GM18868 (cell line): ENCODE measurements around the gene UXS1.

ENCODE experiments used
- ATAC-seq: cut with Tn5 transposase; IDR thresholded peaks from one replicate; pipeline ENCODE4 v1.9.1; 2021; ENCODE audit warnings: mild to moderate bottlenecking, moderate library complexity; ENCODE audit not compliant: unreplicated experiment

Gene UXS1

DNA sequence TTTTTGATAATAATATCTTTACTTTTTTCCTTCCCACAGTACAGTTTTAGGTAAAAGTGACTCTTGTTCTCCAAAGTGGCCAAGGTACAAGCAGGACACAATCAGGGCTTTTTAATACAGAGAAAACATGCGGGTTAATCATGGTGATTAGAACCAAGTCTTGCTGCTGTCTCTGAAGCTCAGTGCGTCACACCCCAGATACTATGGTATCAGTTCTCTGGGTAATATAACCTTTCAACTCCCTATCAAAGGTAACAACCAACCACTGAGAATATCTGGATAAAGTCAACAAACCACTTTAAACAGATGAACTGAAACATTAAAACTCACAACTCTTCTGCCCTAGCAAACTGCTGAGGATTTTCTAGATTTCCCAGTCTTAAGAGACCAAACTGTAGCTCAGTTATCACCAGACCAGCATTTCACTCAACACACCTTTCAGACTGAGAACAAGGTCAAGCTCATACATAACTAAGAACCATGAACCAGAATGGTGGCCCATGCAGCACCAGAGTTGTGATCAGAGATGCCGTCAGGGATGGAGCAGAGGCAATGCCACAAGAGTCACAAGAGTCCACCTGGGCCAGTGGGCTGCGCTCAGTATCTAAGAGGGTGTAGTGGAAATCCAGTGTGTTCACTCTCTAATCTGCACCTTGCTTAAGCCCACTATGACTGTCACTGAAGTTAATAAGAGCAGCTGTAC lies 103.0 kb downstream of the UXS1 start:
- no peak for ATAC-seq

DNA sequence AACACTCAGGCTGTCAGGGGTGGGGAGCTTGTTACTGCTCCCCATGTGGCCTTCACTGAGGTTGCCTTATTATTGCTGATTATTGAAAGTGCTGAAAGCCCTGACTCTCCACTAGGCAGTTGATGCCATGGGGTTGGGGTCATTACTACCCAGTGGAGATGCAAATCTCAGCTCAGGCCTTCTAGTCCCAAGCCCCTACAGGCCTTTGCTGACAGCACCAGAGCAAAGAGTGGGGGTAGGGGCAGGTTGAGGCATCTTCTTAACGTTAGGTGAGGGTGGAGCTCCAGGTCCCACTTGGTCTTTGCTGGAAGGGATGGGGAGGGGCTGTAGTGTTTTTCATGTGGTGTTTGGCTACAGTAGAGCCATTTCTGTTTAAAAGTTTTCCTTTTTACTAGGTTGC lies 104.5 kb downstream of the UXS1 start:
- ATAC-seq, result no peak

DNA sequence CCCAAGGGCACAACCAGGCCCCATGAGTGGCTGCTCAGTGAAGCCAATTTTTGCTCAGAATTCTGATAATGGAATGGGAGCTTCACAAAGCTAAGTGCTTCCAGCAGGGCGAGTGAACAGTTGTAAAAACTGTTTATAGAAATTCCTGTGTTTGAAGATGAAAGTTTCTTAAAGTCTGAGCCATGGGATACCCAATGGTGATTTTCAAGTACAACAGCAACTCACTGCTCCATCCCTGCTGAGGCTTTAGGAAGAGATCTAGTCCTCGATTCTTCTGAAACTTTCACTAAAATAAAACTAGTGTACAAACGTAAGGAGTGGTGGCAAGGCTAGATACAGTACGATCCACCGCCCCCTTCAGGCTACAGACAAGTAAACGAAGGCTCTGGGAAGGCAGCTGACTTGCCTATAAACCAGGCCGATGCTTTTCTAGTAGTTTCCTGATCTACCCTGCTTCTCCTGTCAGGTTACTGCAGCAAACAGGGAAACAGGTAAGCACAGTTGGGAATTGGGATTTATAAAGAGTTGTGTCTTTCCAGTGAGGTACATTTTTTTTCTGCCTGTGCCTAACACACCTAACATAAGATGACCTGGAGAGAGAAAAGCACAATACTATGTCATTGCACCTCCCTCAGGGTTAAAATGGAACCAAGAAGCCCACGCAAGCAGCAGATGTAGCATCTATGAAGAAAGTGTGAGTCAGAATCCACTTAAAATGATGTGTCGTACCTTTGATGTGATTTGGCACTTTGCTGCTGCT lies 108.7 kb downstream of the UXS1 start:
- ATAC-seq, result no peak

DNA sequence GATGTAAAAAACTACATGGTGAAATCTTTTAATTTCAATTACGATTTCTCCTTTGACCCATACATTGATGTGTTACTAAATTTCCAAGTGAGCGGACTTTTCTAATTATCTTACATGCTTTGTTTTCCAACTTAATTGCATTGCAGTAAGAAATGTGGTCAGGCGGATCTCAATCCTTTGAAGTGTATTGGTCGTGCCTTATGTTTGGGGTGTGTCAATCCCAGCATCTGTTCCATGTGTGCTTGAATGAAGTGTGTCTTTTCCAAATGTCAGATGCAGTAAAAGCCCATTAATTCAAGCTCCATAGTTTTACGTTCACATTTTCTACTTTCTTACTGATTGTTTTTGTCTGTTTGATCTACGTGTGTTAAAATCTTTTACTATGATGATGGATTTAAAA lies 113.1 kb downstream of the UXS1 start:
- no peak for ATAC-seq

DNA sequence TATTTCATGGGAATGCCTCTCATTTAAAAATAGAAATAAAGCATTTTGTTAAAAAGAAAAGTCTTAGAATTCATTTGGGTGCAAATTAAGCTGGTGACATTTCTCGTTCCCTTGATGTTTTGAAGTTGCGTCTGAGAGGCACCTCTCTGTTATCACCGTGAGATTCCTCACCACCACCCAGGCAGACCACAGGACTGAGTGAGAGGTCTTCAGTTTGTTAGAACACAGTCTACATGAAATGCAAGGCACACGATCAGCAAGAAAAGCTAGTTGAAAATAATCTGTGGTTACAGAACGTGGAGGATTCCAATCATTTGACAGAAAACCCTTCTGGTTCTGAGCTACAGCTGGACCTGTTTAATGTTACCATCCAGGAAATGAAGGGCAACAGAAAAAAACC lies 116.0 kb downstream of the UXS1 start:
- ATAC-seq, result no peak

DNA sequence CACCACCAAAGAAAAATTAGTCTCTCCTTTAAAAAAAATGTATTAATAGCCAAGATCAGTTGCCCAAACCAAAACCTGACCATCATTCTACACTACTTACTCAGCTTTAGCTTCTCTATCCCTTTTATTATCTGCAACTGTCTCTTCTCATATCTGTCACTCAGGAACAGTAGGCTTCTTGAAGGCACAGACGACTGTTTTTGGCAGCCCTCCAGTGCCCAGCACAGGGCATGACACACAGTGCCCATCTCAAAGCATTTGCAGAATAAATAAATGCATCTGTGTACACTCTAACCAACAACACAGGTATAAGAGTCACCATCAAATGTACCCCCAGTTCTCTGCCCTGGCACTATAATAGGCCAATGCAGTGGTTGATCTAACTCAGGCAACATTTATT lies 117.2 kb downstream of the UXS1 start:
- no peak for ATAC-seq

DNA sequence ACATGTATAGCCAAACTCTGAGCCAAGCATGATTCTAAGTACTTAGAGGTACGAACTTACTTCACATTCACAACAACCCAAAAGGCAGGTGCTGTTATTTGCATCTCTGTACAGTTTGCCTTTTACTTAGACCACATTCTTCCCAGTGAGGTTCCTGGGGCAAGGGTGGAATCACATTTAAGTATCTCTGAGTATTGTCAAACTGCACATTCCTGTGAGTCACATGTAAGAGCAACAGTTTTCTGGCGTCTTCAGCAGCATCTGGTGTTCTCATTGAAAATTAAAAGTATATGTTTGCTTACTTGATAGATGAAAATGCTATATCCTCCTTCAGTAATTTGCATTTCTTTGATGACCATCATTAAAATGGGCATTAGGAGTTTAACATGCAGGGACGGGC lies 119.1 kb downstream of the UXS1 start:
- no peak for ATAC-seq

DNA sequence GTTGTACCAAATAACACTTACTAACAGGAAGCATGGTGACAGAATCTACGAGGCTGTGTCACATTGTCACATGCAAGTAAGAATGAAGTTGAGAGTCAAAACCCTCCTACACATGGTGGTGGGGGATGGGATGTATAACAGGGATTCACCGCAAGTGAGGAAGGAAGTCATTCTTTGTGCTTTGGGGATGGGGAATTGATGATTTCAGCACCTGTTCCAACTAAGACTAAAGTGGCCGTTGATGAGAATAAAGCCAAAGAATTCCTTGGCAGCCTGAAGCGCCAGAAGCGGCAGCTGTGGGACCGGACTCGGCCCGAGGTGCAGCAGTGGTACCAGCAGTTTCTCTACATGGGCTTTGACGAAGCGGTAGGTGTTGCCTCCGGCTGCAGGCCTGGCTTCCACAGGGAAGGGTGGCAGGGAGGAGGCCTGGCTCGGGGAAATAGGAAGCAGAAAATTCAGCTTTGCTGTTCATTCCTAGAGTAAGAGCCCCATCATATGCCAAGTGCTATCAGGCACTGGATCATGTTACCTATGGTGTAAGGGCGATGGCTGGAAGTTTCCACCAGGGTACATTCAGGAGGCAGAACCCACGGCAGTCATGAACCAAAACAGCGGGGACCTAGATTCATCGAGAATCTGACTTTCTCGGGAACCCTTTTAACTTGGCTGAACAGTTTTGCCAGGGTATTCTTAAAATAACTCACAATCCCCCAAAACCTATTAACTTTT lies 120.3 kb downstream of the UXS1 start:
- no peak for ATAC-seq

DNA sequence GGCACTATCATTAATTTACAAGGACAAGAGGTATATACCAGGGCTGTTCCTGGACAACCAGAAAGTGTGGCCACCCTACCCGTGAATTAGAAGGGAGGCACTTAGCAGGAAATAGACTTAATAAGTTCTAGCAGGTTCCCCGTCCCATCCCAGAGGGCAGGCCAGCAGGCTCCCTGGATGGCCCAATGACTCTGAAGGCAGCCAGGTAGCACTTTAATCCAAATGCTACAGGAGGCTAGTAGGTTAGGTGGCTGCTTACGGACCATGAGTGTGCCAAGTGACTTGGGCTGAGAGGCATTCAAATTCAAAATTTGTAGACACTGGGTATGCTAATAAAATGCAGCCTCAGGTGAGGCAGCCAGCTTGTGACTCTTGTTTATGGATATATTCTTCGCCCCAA lies 123.9 kb downstream of the UXS1 start:
- no peak for ATAC-seq

DNA sequence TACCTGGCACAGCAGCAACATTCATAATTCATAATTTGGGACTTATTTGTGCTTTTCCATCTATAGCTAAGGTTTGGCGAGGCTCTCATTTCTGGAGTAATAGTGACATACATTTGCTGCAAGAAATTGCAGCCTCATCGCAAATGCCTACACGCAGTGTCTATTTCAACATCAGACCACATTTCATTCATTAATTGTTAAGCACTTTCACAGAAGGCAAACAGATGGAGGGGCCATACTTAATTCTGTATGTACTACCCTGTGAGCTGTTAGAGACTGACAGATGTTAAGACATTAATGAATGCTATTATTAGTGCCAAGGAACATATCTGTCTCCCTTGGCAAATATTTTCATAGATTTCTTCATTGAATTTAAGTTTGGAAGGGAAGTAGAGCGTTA lies 125.7 kb downstream of the UXS1 start:
- no peak for ATAC-seq

DNA sequence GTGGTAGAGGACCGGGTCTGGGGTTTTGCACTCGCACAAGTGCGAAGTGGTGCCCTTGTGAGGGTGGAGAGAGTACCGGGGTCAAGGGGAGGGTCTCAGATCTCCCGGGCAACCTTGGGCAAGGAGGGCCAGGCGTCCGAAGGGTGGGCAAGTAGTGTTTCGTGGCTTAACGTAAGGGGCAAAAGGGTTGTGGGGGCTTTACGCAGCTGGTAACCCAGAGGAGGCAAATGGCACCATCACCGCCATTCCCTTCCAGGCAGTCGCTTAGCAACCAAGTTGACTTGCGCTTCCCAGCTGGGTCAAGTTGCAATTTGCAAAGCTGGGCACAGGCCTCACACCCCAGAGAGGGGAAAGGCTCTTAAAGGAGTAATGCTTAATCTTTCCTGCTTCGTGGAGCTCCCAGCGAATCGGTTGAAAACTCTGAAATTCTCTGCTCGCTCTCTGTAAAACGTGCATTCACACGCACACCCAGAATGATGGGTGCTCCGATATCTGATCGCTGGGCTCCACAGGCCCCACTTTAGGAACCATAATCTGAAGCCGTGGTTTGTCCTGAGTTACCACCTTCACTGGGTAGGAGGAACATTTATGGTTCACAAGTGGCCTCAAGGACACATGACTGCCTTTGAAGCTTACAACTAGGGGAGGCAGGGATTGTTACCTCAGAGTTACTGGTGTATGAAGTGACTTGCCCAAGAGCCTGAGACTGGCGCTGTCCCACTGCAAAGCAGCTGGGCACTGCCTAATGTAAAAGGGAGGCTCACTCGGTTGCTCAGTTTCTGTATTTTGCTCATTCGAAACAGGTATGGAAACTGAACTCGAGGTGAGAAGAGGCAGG lies 127.9 kb downstream of the UXS1 start:
- no peak for ATAC-seq

DNA sequence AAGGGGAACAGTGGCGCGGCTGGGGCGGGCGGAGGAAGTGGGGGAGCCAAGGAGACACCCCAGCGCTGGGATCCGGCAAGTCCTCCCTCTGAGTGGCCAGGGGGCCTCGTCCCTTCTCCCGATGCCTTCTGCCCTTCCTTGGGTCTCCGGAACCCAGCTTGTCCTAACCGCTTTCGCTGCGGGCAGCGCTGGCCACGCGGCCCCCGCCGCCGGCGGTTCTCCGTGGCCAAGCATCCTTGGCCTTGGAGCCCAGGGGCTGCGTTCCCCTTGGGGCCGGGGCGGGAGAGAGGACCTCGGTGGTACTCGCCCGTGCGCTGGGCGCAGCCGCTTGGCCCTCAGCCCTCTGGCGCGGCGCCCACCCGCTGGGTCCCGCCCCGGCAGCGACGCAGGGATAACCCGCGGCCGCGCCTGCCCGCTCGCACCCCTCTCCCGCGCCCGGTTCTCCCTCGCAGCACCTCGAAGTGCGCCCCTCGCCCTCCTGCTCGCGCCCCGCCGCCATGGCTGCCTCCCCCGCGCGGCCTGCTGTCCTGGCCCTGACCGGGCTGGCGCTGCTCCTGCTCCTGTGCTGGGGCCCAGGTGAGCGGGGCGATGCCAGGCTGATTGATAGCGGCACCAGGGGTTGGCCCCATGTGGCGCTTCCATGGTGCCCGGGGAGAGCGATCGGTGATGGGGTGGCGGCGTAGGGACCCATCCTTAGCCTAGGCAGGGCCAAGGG lies 128.7 kb downstream of the UXS1 start:
- ATAC-seq, result no peak

DNA sequence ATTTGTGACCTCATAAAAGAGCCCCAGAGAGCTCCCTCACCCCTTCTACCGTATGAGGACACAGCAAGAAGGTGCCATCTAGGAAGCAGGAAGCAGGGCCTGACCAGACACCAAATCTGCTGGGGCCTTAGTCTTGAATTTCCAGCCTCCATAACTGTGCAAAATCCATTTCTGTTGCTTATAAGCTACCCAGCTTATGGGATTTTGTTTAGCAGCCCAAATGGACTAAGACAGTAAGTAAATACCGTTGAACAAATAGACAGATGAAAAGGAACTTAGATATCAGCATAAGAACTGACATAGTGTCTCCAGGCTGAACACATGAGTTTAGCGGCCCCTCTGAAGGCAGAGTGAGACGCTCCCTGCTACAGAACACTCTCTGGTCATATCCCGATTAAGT lies 130.9 kb downstream of the UXS1 start:
- no peak for ATAC-seq

DNA sequence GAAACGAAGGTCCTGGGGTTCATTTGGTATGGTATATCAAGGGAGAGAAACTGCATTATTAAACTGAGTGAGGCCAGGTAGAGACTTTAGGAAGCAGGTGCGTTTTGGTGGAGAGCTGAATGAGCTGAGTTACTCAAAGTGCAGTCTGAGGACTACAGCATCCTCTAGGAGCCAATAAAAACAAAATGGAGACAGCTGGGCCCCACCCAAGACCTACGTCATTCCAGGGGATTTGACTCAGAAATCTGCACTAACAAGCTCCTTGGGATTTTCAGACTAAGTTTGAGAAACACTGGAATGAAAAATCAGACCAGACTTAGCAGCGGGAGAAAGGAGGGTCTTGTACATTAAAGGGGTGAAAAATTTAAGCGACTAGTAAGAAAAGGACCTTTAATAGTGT lies 131.5 kb downstream of the UXS1 start:
- no peak for ATAC-seq

DNA sequence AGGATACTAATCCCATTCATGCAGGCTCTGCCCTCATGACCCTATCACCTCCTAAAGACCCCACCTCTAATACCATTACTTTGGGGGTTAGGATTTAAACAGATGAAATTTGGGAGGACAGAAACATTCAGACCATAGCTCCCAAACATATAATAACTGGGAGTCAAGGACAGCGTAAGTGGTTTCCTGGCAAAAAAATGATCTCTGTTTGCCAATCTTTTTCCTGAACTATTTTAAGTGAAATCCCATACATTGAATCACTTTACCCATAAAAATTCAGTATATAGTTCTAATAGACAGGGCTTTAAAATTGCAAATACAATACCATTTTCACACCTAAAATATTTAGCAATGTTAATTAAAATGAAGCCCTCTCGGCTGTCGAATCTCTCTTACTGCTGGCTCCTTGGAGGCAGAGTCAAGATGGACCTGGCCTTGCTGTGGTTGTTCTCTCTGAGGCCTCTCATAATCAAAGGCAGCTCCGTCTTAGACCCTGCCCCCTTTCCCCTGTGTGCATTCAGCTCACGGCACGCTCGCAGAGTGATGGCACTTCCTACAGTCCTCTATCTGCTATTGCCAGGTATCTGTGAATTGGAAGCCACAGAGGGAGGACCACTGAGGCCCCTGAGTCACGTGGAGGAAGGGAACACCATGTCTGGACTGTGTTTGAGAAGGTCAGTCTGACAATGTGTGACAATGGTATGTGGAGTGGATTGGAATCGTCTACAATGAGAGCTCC lies 132.3 kb downstream of the UXS1 start:
- no peak for ATAC-seq

DNA sequence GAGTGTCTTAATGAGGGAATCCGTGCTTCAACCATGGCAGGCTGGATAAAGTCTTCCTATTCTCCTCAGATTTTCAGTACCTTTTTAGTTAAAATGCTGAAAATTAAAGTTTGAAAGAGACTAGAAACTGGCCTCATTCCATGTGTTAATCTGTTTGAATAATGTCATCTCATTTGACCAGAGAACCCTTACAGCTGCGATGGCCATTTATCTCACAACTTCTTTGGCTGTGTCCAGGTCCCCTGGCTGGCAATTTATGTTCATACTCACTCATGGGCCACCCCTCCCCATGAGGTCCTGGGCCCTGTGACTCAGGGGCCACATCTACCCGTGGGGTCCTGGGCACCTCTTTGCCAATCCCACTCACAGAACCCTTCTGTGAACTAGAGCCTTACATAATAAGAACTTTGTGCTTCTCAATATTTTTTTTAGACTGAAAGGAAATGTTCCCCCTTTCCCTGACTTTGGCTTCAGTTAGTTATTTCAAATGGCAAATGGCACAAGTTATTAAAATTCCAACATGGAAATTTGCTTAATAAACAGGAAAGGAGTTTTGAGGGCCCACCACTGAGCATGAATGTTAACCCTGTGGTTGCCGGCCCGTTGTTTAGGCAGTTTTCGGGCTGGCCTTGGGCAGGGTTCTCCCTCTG lies 134.6 kb downstream of the UXS1 start:
- no peak for ATAC-seq

DNA sequence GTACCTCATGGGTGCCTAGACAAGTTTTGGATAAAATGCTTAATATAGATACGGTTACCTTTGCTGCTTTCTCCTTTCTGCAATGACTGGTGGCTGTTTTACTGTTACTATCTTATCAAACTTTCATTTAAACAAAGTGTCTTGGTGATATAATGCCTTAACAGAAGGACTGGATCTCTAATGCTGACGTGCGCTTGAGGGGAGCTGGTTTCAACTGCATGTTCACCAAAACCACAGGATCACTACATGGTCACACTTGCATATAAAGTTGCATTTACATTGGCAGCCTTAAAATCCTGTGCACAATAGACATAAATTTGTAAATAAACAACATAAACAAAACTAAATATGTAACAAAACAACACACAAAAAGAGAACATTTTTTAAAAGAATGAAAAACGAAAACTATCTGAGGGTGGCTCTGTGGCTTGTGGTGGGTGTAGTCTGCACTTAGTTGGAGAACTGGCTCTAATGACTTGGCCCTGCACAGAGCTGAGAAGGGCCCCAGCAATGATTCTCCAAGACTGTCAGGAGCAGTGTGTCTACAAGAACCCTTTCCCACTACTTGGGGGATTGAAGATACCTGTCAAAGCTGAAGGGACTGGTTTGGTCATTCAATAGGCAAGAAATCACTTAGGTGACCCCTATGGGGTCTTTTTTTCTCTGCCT lies 135.5 kb downstream of the UXS1 start:
- no peak for ATAC-seq

DNA sequence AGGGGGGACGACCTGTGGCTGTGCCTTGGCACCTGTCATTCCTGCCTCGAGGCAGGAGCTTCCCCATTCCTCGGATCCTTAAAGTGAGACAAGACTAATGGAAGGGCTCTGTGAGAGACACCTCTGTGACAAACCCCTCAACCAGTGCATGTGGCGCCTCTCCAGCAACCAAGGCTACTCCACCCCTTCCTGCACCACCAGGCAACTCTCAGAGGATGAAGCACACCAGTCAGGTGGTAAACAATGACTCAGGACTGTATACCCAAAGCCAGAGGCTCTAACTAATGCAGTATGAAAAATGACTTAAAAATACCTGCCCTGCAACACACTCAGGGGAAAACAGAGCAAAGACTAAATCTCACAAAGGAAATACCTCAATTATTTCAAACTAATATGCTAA lies 136.9 kb downstream of the UXS1 start:
- ATAC-seq, result no peak
